Stomach smooth muscle (tissue), 2 donors: ENCODE results near the gene RAB40A.
A peak's percentile ranks its signal among the peaks of the same experiment; 100 is the strongest.
"Not testable (repeated sequence)": the region's sequence is repeated elsewhere in the genome, so short reads cannot be mapped to it uniquely, and the experiment has no call there.

Experiments
- H3K27ac ChIP-seq: one replicate; pipeline ENCODE4 v1.7.0; 2013; ENCODE audit warnings: mild to moderate bottlenecking, low read length, inconsistent platforms
- H3K27me3 ChIP-seq, 2 donors: one replicate each; pipeline ENCODE4 v1.7.0; 2013; ENCODE audit warnings: low read length in 2 of 2; ENCODE audit not compliant: insufficient read depth in 2 of 2, control insufficient read depth in 1 of 2
- H3K36me3 ChIP-seq, 2 donors: one replicate each; pipeline ENCODE4 v1.7.0; 2013; ENCODE audit warnings: low read length in 2 of 2; ENCODE audit not compliant: control insufficient read depth in 2 of 2, insufficient read depth in 2 of 2
- H3K4me1 ChIP-seq: one replicate; pipeline ENCODE4 v1.7.0; 2013; ENCODE audit warnings: low read length; ENCODE audit not compliant: control insufficient read depth, insufficient read depth
- H3K4me3 ChIP-seq, 2 donors: one replicate each; pipeline ENCODE4 v1.7.0; 2013; ENCODE audit warnings: low read length in 2 of 2
- H3K9ac ChIP-seq, 2 donors: one replicate each; pipeline ENCODE4 v1.7.0; 2013; ENCODE audit warnings: low read length in 2 of 2, mild to moderate bottlenecking in 1 of 2
- H3K9me3 ChIP-seq, 2 donors: one replicate each; pipeline ENCODE4 v1.7.0; 2013; ENCODE audit warnings: low read length in 2 of 2; ENCODE audit not compliant: control insufficient read depth in 2 of 2
- donor health status: healthy.
- donor health status: Pancreatic carcinoma.

The RAB40A gene

DNA sequence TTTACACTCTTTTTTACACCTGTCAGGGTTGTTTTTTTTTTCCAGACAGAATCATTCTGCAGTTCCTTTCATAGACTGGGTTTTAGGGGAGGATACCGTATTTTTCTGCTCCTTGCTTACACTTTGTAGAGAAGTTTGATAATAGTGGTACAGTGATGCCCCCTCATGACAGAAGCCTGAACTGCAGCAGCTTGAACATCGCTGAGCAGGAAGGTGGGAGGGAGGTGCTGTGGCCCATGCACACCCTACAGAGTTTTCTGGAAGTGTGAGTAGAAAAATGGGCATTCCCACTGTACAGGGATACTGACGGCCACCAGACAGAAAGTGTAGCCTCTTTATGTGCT lies 54.5 kb downstream of the RAB40A start:
- H3K36me3 ChIP-seq, result no peaks in the 10 kb centered on the region
- no peaks in the 10 kb centered on the region for H3K4me1 ChIP-seq
- H3K4me3 ChIP-seq, result peak overlapping the region; percentile 47 to 60
- peaks cover 0 to 13% of the 10 kb centered on the region in 2 donors for H3K27me3 ChIP-seq
- H3K9me3 ChIP-seq, result no peaks in the 10 kb centered on the region
- no peak overlapping the region for H3K27ac ChIP-seq
- no peak overlapping the region for H3K9ac ChIP-seq

DNA sequence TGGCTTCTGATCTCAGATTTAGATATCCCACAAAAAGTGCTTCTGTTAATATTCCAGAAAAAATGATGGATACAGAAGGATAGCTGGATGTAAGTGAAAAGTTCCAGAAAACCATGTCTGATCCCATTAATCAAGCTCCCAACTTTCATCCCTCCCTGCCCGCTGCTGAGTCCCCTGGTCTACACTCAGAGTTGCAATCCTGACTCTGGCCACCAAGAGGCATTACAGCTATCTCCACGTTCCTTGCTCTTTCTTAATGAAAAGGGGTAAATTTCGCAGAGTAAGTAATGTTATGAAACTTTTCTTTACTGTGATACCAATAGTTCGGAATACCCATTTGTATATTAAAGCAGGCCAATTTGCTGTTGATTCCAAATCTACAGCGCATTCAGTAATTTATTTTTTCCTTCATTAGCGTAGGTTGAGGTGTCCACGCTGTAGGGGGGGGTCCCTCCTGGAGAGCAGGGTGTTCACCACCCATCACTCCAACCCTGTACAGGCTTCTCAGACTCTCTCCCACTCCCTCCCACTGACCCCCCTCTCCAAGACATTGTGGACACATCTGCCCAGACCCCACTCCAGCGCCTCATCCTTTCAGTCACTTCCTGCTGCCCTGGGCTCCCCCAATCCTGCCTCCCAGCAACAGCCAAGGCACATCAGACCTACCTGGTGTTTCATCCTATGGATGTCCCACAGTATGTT lies 55.1 kb downstream of the RAB40A start:
- Histone ChIP-seq H3K9me3 (no peaks in the 10 kb centered on the region), H3K4me3 (peak overlapping the region; percentile 47 to 60), H3K27ac (no peak overlapping the region), H3K9ac (no peak overlapping the region), H3K27me3 (peaks cover 0 to 11% of the 10 kb centered on the region in 2 donors), H3K36me3 (no peaks in the 10 kb centered on the region), H3K4me1 (no peaks in the 10 kb centered on the region)

DNA sequence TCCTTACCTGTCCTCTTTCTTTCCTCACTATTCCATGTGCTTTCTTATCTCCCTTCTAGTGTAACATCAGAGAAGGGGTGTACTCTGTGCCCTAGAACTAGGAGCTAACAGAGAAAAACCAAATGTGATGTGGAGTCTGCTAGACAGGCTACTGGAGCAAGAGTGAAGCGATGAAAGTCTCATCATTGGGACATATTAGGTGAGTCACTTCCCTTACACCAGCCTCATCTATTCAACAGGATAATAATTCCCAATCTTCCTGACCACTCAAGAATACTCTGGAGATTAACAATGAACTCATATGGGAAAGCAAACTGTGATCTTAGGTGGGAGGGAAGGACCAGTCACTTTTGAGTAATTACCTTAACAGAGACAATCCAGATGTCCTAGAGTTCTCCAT lies 58.1 kb downstream of the RAB40A start:
- no peak overlapping the region for H3K9ac ChIP-seq
- H3K27me3 ChIP-seq, result peaks cover 0 to 6% of the 10 kb centered on the region in 2 donors
- no peak overlapping the region for H3K4me3 ChIP-seq
- H3K4me1 ChIP-seq, result no peaks in the 10 kb centered on the region
- H3K9me3 ChIP-seq, result no peaks in the 10 kb centered on the region
- no peaks in the 10 kb centered on the region for H3K36me3 ChIP-seq
- H3K27ac ChIP-seq, result no peak overlapping the region

DNA sequence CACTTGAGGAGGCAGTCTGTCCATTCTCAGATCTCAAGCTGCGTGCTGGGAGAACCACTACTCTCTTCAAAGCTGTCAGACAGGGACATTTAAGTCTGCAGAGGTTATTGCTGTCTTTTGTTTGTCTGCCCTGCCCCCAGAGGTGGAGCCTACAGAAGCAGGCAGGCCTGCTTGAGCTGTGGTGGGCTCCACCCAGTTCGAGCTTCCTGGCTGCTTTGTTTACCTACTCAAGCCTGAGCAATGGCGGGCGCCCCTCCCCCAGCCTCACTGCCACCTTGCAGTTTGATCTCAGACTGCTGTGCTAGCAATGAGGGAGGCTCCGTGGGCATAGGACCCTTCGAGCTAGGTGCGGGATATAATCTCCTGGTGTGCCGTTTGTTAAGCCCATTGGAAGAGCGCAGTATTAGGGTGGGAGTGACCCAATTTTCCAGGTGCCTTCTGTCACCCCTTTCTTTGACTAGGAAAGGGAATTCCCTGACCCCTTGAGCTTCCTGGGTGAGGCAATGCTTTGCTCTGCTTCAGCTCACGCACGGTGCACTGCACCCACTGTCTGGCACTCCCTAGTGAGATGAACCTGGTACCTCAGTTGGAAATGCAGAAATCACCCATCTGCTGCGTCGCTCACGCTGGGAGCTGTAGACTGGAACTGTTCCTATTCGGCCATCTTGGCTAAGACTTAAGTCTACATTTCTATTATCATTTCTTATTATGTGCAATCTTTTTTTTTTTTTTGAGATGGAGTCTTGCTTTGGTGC lies 59.1 kb downstream of the RAB40A start:
- not testable (repeated sequence) for H3K4me1 ChIP-seq, H3K36me3 ChIP-seq, H3K9me3 ChIP-seq, H3K27ac ChIP-seq, H3K4me3 ChIP-seq, H3K9ac ChIP-seq, H3K27me3 ChIP-seq

DNA sequence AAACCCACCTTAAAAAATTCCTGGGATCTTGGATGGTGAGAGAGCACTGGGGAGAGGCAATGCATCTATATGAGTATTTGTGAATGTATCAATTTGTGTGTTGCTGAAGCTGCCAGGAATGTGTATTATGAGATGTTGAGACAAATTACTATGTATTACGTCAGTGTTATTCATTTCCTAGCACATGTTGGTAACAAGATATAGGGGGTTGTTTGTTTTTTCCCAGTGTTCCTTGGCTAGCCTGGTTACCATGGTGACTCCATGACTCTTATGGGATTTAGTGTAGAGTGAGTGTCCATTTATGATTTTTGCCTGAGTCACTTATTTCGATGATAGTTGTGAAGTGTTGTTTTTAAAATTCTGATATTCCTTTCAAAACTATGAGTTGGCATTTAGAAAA lies 65.6 kb downstream of the RAB40A start:
- no peaks in the 10 kb centered on the region for H3K4me1 ChIP-seq
- no peaks in the 10 kb centered on the region for H3K27me3 ChIP-seq
- no peak overlapping the region for H3K27ac ChIP-seq
- no peaks in the 10 kb centered on the region for H3K36me3 ChIP-seq
- H3K4me3 ChIP-seq, result no peak overlapping the region
- H3K9ac ChIP-seq, result no peak overlapping the region
- H3K9me3 ChIP-seq, result no peaks in the 10 kb centered on the region
